Ovary (tissue), 9 donors: ENCODE results near the gene SGCA. TPM values are rescaled to one million over a fixed set of nuclear protein-coding genes. Genes with fewer than 3 reads are reported as not detected.

Source experiments
- DNase-seq, 5 donors: peaks; one replicate each; pipeline ENCODE4 v3.0.0-alpha.2; 2019 to 2020
- H3K27ac ChIP-seq, 2 donors: fragments of 200-600 bp; one replicate each; pipeline versions ENCODE4 v1.5.1 to v1.8.0; 2019 to 2022
- H3K27me3 ChIP-seq: fragments of 200-600 bp; one replicate; pipeline ENCODE4 v1.8.0; 2022
- H3K36me3 ChIP-seq: fragments of 200-600 bp; sonication (generic); one replicate; pipeline ENCODE4 v1.5.1; 2019
- H3K4me1 ChIP-seq: one replicate; pipeline ENCODE4 v1.8.1; 2013; ENCODE audit warnings: mild to moderate bottlenecking, moderate library complexity; ENCODE audit not compliant: insufficient read depth
- H3K4me3 ChIP-seq: fragments of 200-600 bp; sonication (generic); one replicate; pipeline ENCODE4 v1.5.1; 2017
- H3K9me3 ChIP-seq, 2 donors: fragments of 200-600 bp in 1 of 2; sonication (generic) in 1 of 2; one replicate each; pipeline versions ENCODE4 v1.5.1 to v1.8.1; 2013 to 2019; ENCODE audit warnings: mild to moderate bottlenecking in 1 of 2, moderate library complexity in 1 of 2
- CTCF ChIP-seq, 3 donors: fragments of 450-650 bp in 2 of 3; fragments of 200-600 bp in 1 of 3; IDR thresholded peaks; one replicate each; pipeline versions ENCODE4 v1.5.1 to v1.8.0; 2016 to 2022; ENCODE audit warnings: antibody characterized with exemption in 3 of 3, mild to moderate bottlenecking in 1 of 3
- EP300 ChIP-seq: sonication (generic); formaldehyde crosslinking; IDR thresholded peaks from one replicate; pipeline ENCODE4 v1.6.1; 2017; ENCODE audit warnings: antibody characterized with exemption
- POLR2A ChIP-seq: fragments of 450-650 bp; IDR thresholded peaks from one replicate; pipeline ENCODE4 v1.6.1; 2017; ENCODE audit warnings: antibody characterized with exemption, mild to moderate bottlenecking, moderate library complexity
- WGBS, 3 donors: extraction: QIAGEN DNeasy Blood & Tissue Kit in 1 of 3; methylation state at CpG; one replicate each; pipeline versions ENCODE4 v1.1.5 to v1.1.7; 2013 to 2017; 5-methylcytosine and 5-hydroxymethylcytosine counted together
- intact Hi-C, 4 donors: fragments of 100-400 bp; cut with DNase I; formaldehyde crosslinking; loops; one replicate each; pipeline versions ENCODE4 v1.11.0 to v1.15.1; 2022 to 2023
- polyA plus RNA-seq, 2 donors: library from polyadenylated mRNA; stranded (reverse); fragments of 200-250 nt in 1 of 2; fragments of 350-450 nt in 1 of 2; fragmentation: Illumina TruSeq in 1 of 2; extraction: RNeasy Lipid Tissue Mini Kit (QIAGEN cat#74804) in 1 of 2; gene quantifications; one replicate each; pipeline ENCODE4 v1.2.3, GENCODE V29; 2013 to 2014
- total RNA-seq, 7 donors: library from RNA; depleted of rRNA in 2 of 7; stranded (reverse); fragments of >200 nt in 2 of 7; fragmentation: NEBNext Ultra II Directional in 3 of 7; extraction: Animal tissue kit (Norgen Biotek cat#: 25700) in 3 of 7; gene quantifications; one replicate each; pipeline versions ENCODE4 v1.1.0 to v1.2.4, GENCODE V29; 2016 to 2023
- donor health status: DM: no; HTN: no; CAD: no; lungs with moderate emphysema.
- donor health status: DM: no; HTN: no; CAD: no.
- donor health status: Bipolar disorder and iron deficiency.
- donor health status: DM: yes; HTN: yes; CAD: no.
- donor health status: DM: no; HTN: no; CAD: no.
- donor health status: DM: yes; HTN: yes; CAD: no.

Gene SGCA
- total and polyA plus RNA-seq, 9 donors = 0.48 to 3.4 (median 2.2) TPM

GRCh38 chr17:50209133-50209471 lies 43.3 kb downstream of the SGCA start:
- Histone ChIP-seq H3K4me3 (no peak overlapping the region), H3K27me3 (no peaks in the 10 kb centered on the region), H3K4me1 (peaks cover 42% of the 10 kb centered on the region), H3K27ac (peak overlapping the region; percentile 60 to 95), H3K36me3 (no peaks in the 10 kb centered on the region), H3K9me3 (no peaks in the 10 kb centered on the region)
- intact Hi-C loops = no loop called here
- WGBS, 3 donors = 56 to 60% (median 58%) methylated on average over 6 of the region's 6 CpGs
- no peak for TF ChIP-seq EP300
- DNase-seq = peak in 1 of 5 donors; percentile 31

GRCh38 chr17:50209472-50210239 lies 43.9 kb downstream of the SGCA start:
- no peak overlapping the region for H3K4me3 ChIP-seq
- 7 to 13% (median 10%) methylated on average over 16 of the region's 16 CpGs for WGBS, 3 donors
- intact Hi-C loops = no loop called here
- H3K9me3 ChIP-seq = no peaks in the 10 kb centered on the region
- no peaks in the 10 kb centered on the region for H3K27me3 ChIP-seq
- peak; percentile 46 for TF ChIP-seq POLR2A
- peak; percentile 62 for TF ChIP-seq EP300
- TF ChIP-seq CTCF (IDR thresholded peaks at IDR 0.05) = no peak
- no peaks in the 10 kb centered on the region for H3K36me3 ChIP-seq
- H3K27ac ChIP-seq = peak overlapping the region; percentile 92 to 95
- H3K4me1 ChIP-seq = peaks cover 44% of the 10 kb centered on the region
- peak; percentile 97 to 99 (median 98) for DNase-seq

DNA sequence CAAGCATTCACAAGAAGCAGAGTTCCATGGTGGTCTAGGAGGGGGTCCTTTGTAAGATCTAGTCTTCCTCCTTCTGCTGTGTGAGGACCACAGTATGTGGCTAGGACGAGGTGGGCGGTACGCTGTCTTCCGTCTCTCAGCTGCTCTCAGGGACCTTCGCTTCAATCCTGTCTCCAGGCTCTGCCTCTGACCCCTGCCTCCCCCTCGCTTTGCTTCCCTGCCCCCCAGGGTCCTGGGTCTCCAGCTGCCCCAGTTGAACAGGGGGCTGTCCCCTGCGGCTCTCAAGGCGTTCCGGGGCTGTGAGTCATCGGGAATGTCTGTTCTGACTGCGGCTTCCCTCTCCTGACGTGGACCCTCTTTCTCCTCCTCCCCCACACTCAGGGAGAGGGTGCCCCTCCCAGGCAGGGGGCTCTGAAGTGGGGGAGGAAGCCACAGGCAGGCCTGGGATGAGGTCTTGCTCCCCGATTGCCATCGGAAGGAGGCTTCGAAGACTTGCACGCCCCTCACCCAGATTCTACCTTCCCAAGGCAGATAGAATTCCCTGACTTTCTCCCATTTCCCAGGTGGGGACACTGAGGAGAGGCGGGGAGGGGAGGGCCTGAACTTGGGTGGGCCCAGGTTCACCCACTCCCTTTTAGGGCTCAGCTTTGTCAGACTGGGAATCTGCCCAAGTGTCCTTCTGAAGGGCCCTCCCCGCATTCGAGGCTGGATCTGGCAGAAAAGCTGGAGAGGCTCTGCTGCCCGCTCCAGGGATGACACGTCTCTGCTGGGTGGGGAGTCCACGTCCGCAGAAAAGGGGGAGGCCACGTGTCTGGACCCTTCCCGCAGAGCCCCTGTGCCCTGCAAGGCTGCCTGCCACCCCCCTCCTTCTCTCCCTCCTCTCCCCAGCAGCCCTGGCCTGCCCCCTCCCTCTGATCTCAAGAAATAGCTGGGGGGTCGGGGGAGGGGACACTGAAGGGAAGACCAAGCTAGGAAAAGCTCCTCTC lies 44.7 kb downstream of the SGCA start:
- Histone ChIP-seq H3K36me3 (no peaks in the 10 kb centered on the region), H3K4me1 (peaks cover 39% of the 10 kb centered on the region), H3K27me3 (no peaks in the 10 kb centered on the region), H3K4me3 (no peak overlapping the region), H3K27ac (peak overlapping the region; percentile 92 to 95), H3K9me3 (no peaks in the 10 kb centered on the region)
- intact Hi-C loops = no loop called here
- WGBS, 3 donors = 5 to 9% (median 8%) methylated on average over 21 to 26 of the region's 26 CpGs
- TF ChIP-seq CTCF (IDR thresholded peaks at IDR 0.05) (no peak), EP300 (no peak), POLR2A (no peak)
- DNase-seq = peak; percentile 86 to 93 (median 90)

DNA sequence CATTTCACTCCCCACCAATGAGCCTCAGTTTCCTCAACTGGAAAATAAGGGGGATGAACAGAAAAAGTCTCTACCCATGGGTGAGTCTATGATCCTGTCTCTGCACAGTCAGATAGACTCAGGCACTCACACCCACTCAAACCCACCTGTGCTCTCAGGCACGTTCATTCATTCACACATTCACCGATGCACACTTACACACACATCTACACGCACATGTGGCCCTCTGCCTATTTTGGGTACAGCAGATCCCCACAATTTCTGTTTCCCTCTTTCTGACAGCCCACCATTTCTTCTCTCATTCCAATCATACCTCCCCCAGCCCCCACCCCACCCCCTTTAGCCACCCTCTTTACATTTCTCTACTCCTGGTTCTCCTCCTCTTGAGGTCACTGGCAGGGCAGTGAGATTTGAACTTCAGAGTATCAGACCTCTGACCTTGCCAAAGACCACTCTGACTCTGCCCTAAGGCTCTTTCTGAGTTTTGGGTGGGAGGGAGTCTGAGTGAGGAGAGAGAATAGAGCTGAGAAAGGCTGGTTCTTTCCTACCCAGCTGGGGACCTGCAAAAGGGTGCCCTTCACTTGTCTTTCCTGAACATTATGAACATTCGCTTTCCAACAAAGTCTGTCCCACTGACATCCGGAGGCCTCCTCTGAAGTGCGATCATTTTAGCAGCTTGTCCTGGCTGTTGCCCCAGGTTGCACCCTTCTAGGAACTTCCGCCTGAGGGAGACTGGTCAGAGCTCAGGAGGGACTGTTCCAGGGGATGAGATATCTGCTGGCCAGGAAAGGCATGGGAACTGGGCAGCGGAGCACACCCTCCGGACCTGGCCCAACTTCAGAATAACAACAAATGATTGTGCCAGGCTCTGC lies 45.7 kb downstream of the SGCA start:
- Histone ChIP-seq H3K27ac (peak overlapping the region; percentile 92 to 95), H3K4me1 (peaks cover 34% of the 10 kb centered on the region), H3K27me3 (no peaks in the 10 kb centered on the region), H3K4me3 (no peak overlapping the region), H3K9me3 (no peaks in the 10 kb centered on the region), H3K36me3 (no peaks in the 10 kb centered on the region)
- intact Hi-C loops = no loop called here
- WGBS, 3 donors = 31 to 40% (median 33%) methylated on average over 9 of the region's 9 CpGs
- TF ChIP-seq CTCF (IDR thresholded peaks at IDR 0.05) (no peak), POLR2A (no peak)
- peak; percentile 24 to 50 (median 38) for DNase-seq
